ENCODE measurements around the gene TAS2R20.
A peak's percentile ranks its signal among the peaks of the same experiment; 100 is the strongest.

The TAS2R20 gene

DNA sequence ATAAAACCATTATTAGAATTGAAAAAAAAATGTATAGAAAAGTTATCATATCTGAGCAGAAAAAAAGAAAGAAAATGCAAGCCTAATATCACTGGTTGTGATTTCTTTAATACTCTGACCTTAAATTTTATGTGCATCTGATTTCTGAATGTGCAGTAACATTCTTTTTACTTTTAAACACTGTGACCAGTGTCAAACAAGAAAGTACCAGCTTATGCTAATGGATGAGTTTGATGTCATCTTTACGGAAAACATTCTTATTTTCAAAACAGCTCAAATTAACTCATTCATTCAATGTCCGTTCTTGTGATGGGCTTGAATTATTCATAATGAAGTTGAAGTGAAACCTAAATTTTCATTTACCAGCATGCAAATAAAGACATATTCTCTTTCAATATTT is 11.3 kb downstream of the TAS2R20 start, which contains the start of gene TAS2R50:
Gene TAS2R50 (minus strand): TSS at position 101 of the 400 bp plus-strand sequence. CDS start 52 bp downstream, at position 49.
- TF ChIP-seq ZFX (IDR thresholded peaks at IDR 0.05), result no peak
- TF ChIP-seq, protein P1, sequence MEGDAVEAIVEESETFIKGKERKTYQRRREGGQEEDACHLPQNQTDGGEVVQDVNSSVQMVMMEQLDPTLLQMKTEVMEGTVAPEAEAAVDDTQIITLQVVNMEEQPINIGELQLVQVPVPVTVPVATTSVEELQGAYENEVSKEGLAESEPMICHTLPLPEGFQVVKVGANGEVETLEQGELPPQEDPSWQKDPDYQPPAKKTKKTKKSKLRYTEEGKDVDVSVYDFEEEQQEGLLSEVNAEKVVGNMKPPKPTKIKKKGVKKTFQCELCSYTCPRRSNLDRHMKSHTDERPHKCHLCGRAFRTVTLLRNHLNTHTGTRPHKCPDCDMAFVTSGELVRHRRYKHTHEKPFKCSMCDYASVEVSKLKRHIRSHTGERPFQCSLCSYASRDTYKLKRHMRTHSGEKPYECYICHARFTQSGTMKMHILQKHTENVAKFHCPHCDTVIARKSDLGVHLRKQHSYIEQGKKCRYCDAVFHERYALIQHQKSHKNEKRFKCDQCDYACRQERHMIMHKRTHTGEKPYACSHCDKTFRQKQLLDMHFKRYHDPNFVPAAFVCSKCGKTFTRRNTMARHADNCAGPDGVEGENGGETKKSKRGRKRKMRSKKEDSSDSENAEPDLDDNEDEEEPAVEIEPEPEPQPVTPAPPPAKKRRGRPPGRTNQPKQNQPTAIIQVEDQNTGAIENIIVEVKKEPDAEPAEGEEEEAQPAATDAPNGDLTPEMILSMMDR (conservative IDR thresholded peaks at IDR 0.05), result no peak
- no peak within 1 kb of the TSS for H3K27ac ChIP-seq

DNA sequence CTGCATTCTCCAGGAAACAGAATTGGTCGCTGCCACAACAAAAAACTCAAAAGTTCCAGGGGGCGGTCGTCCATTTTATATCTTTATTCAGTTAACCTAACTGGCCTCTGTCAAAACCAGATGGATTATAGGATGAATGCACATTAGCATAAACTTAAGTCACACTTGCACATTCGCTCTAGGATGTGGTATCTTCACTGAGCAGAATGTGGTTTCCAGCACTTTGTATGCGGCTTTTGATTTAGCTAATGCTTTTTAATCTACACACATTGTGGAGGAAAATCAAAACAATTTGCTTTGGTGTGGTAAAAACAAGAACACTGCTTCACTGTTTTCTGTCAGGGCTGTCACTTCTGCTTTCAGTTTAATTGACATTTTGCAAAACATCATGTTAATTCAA is 15.9 kb downstream of the TAS2R20 start:
- H3K27ac ChIP-seq, result no peak overlapping the region

DNA sequence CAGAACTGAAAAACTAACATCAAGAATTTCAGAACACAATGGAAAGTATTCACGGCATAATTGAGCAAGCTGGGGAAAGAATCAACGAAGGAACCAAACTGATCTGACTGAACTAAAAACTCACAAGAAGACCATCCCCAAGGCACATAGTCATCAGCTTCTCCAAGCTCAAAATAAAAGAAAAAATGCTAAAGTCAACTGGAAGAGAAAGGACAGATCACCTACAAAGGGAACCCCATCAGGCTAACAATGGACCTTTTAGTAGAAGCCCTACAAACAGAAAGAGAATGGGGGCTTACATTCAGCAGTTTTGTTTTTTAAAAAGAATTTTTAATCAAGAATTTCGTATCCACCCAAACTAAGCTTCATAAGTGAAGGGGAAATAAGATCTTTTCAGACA is 23.1 kb downstream of the TAS2R20 start:
- H3K27ac ChIP-seq, result no peak overlapping the region
- TF ChIP-seq, protein P1 (conservative IDR thresholded peaks at IDR 0.05), result no peak
- TF ChIP-seq ZFX (IDR thresholded peaks at IDR 0.05), result no peak

More for the DNA sequence above, 15.9 kb downstream of the TAS2R20 start:
- TF ChIP-seq, protein P1 (conservative IDR thresholded peaks at IDR 0.05), result no peak
- TF ChIP-seq ZFX (IDR thresholded peaks at IDR 0.05), result no peak

DNA sequence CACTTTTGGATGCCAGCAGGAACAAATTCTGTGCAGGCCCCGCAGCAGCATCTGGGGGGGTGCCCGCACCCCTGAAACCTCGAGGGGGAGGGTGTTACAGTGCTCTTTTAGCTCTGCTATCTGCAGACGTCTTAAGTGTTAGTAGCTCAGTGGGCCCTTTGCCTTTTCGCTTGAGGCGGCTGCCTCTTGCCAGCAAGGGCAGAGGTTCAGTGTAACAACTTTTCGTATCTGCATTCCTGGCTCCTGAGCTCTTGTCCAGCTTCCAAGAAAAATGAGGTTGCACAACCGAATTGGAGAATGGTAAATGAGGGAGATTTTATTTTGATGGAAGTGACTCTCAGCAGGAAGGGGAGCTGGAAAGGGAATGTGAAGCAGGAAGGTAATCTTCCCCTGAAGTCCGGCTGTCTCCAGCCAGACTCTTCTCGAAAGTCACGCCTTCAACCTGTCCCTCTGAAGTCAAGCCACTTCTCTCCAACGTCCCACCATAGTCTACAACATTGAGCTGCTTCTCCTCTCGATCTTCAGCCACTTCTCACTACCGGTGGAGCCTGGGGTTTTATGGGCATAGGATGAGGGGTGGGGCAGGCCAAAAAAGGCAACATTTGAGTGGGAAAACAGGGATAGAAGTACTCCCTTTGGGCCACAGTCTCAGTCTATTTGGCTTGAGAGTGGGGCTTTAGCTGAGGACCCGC is 29.2 kb downstream of the TAS2R20 start:
- TF ChIP-seq, protein P1 (conservative IDR thresholded peaks at IDR 0.05), result no peak
- TF ChIP-seq ZFX (IDR thresholded peaks at IDR 0.05), result no peak
- H3K27ac ChIP-seq, result peak overlapping the region; percentile 33

DNA sequence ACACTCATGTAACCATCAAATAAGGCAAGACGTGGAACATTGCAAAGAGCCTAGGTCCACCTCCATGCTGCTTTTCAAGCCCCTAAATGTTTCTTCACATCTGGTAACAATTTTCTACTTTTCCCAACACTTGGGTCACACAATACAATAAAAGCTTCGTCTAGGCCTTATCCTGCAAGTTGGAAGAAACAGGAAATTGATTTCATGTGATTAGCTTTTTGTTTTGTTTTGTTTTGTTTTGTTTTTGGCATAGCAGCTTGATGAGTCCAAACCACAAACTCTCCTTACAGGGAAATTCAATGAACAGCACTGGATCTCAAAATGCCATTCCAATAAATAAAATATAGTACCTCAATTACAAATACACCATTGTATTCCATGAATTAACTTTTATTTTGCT is 30.7 kb downstream of the TAS2R20 start:
- H3K27ac ChIP-seq, result no peak overlapping the region

DNA sequence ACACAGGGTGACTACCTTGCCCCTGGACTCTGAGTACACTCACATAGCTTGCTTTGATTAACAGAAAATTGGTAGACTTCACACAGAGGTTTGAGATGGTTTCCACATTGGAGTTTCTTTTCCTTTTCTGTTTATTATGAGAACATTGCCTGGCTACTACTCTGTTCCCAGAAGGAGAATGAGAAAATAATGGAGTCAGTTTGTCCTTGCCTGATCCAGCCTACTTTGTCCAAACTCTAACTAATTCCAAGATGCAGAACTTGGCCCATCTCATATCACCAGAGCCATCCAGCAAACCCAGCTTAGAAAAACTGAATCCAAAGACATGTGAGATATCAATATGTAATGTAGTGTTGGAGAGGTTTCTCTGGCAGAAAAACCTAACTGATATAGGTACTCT is 31.8 kb downstream of the TAS2R20 start:
- H3K27ac ChIP-seq, result no peak overlapping the region
- TF ChIP-seq, protein P1 (conservative IDR thresholded peaks at IDR 0.05), result no peak
- no peak for TF ChIP-seq ZFX (IDR thresholded peaks at IDR 0.05)

More for the DNA sequence above, 30.7 kb downstream of the TAS2R20 start:
- no peak for TF ChIP-seq ZFX (IDR thresholded peaks at IDR 0.05)
- TF ChIP-seq, protein P1 (conservative IDR thresholded peaks at IDR 0.05), result no peak

DNA sequence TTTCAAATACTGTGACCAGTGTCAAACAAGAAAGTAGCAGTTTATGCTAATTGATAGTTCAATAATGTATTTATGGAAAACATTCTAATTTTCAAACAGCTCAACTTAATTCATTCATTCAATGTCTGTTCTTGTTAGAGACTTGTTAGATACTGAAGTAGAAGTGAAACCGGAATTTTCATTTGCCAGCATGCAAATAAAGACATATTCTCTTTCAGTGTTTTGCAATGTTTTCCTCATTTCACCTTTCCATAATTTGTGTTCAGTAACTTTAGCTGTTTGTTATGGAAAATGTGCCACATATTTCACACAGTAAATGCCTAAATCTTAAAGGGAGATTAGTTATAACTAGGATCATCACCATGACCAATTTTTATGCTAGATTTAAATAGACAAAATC is 32.6 kb downstream of the TAS2R20 start:
- TF ChIP-seq ZFX (IDR thresholded peaks at IDR 0.05), result no peak
- TF ChIP-seq, protein P1 (conservative IDR thresholded peaks at IDR 0.05), result no peak

More for the DNA sequence above, 32.6 kb downstream of the TAS2R20 start:
- H3K27ac ChIP-seq, result no peak overlapping the region
